IPS-18a (cell line): Measurements from ENCODE around the gene ZCCHC12.

Source experiments
- H3K27ac ChIP-seq: one replicate; pipeline ENCODE4 v1.5.1; 2013; ENCODE audit warnings: low read length
- H3K27me3 ChIP-seq: one replicate; pipeline ENCODE4 v1.6.1; 2013; ENCODE audit warnings: mild to moderate bottlenecking, low read length; ENCODE audit not compliant: control insufficient read depth, insufficient read depth
- H3K36me3 ChIP-seq: one replicate; pipeline ENCODE4 v1.6.1; 2013; ENCODE audit warnings: low read depth, low read length; ENCODE audit not compliant: control insufficient read depth
- H3K4me1 ChIP-seq: one replicate; pipeline ENCODE4 v1.6.1; 2013; ENCODE audit warnings: low read depth, low read length; ENCODE audit not compliant: control insufficient read depth
- H3K4me3 ChIP-seq: one replicate; pipeline ENCODE4 v1.5.1; 2013; ENCODE audit warnings: low read length
- H3K9ac ChIP-seq: one replicate; pipeline ENCODE4 v1.6.1; 2013; ENCODE audit warnings: mild to moderate bottlenecking, low read length, moderate library complexity
- H3K9me3 ChIP-seq: one replicate; pipeline ENCODE4 v1.6.1; 2013; ENCODE audit warnings: low read depth, low read length; ENCODE audit not compliant: control insufficient read depth

ZCCHC12 gene

GRCh38 chrX:118839334-118839958 lies 15.8 kb downstream of the ZCCHC12 start:
- peaks cover 13% of the 10 kb centered on the region for H3K9me3 ChIP-seq
- H3K9ac ChIP-seq = peak overlapping the region; percentile 63
- H3K27ac ChIP-seq = no peak overlapping the region
- H3K27me3 ChIP-seq = peaks cover 19% of the 10 kb centered on the region
- no peaks in the 10 kb centered on the region for H3K4me1 ChIP-seq
- peak overlapping the region; percentile 59 for H3K4me3 ChIP-seq
- H3K36me3 ChIP-seq = no peaks in the 10 kb centered on the region

GRCh38 chrX:118847676-118848075 lies 24.1 kb downstream of the ZCCHC12 start:
- Histone ChIP-seq H3K9ac (no peak overlapping the region), H3K36me3 (no peaks in the 10 kb centered on the region), H3K27me3 (no peaks in the 10 kb centered on the region), H3K27ac (no peak overlapping the region), H3K4me3 (no peak overlapping the region), H3K4me1 (no peaks in the 10 kb centered on the region), H3K9me3 (no peaks in the 10 kb centered on the region)

GRCh38 chrX:118853596-118853995 lies 30.0 kb downstream of the ZCCHC12 start:
- H3K27ac ChIP-seq = no peak overlapping the region
- H3K36me3 ChIP-seq = no peaks in the 10 kb centered on the region
- H3K4me3 ChIP-seq = no peak overlapping the region
- H3K9me3 ChIP-seq = peaks cover 12% of the 10 kb centered on the region
- H3K9ac ChIP-seq = no peak overlapping the region
- no peaks in the 10 kb centered on the region for H3K27me3 ChIP-seq
- no peaks in the 10 kb centered on the region for H3K4me1 ChIP-seq

GRCh38 chrX:118855681-118856310 lies 32.2 kb downstream of the ZCCHC12 start:
- Histone ChIP-seq H3K4me3 (no peak overlapping the region), H3K36me3 (no peaks in the 10 kb centered on the region), H3K9me3 (peaks cover 17% of the 10 kb centered on the region), H3K27ac (no peak overlapping the region), H3K9ac (no peak overlapping the region), H3K27me3 (no peaks in the 10 kb centered on the region), H3K4me1 (no peaks in the 10 kb centered on the region)

GRCh38 chrX:118857006-118857405 lies 33.4 kb downstream of the ZCCHC12 start:
- Histone ChIP-seq H3K4me1 (no peaks in the 10 kb centered on the region), H3K27me3 (no peaks in the 10 kb centered on the region), H3K9ac (no peak overlapping the region), H3K36me3 (no peaks in the 10 kb centered on the region), H3K4me3 (no peak overlapping the region), H3K9me3 (peaks cover 17% of the 10 kb centered on the region), H3K27ac (no peak overlapping the region)

GRCh38 chrX:118861338-118861737 lies 37.7 kb downstream of the ZCCHC12 start:
- Histone ChIP-seq H3K4me1 (no peaks in the 10 kb centered on the region), H3K36me3 (no peaks in the 10 kb centered on the region), H3K4me3 (no peak overlapping the region), H3K9ac (no peak overlapping the region), H3K27ac (no peak overlapping the region), H3K27me3 (no peaks in the 10 kb centered on the region), H3K9me3 (peaks cover 15% of the 10 kb centered on the region)

GRCh38 chrX:118862091-118862490 lies 38.5 kb downstream of the ZCCHC12 start:
- H3K9ac ChIP-seq = no peak overlapping the region

GRCh38 chrX:118862979-118863378 lies 39.4 kb downstream of the ZCCHC12 start:
- no peak overlapping the region for H3K9ac ChIP-seq
- H3K36me3 ChIP-seq = no peaks in the 10 kb centered on the region
- no peak overlapping the region for H3K27ac ChIP-seq
- no peak overlapping the region for H3K4me3 ChIP-seq
- H3K9me3 ChIP-seq = peaks cover 13% of the 10 kb centered on the region
- H3K4me1 ChIP-seq = no peaks in the 10 kb centered on the region
- H3K27me3 ChIP-seq = no peaks in the 10 kb centered on the region

More at GRCh38 chrX:118862091-118862490, 38.5 kb downstream of the ZCCHC12 start:
- H3K4me3 ChIP-seq = no peak overlapping the region
- H3K9me3 ChIP-seq = peaks cover 13% of the 10 kb centered on the region
- H3K36me3 ChIP-seq = no peaks in the 10 kb centered on the region
- H3K27ac ChIP-seq = no peak overlapping the region
- no peaks in the 10 kb centered on the region for H3K4me1 ChIP-seq
- no peaks in the 10 kb centered on the region for H3K27me3 ChIP-seq

GRCh38 chrX:118864063-118864635 lies 40.5 kb downstream of the ZCCHC12 start:
- H3K9me3 ChIP-seq = peaks cover 8% of the 10 kb centered on the region
- H3K36me3 ChIP-seq = no peaks in the 10 kb centered on the region
- H3K4me3 ChIP-seq = no peak overlapping the region
- no peak overlapping the region for H3K27ac ChIP-seq
- H3K4me1 ChIP-seq = no peaks in the 10 kb centered on the region
- no peak overlapping the region for H3K9ac ChIP-seq
- H3K27me3 ChIP-seq = no peaks in the 10 kb centered on the region

- no peaks in the 10 kb centered on the region for H3K36me3 ChIP-seq
- H3K27ac ChIP-seq = no peak overlapping the region
- H3K9ac ChIP-seq = no peak overlapping the region
- H3K4me3 ChIP-seq = no peak overlapping the region
- H3K4me1 ChIP-seq = no peaks in the 10 kb centered on the region
- no peaks in the 10 kb centered on the region for H3K27me3 ChIP-seq
- peaks cover 8% of the 10 kb centered on the region for H3K9me3 ChIP-seq
These were observed 41.6 kb downstream of the ZCCHC12 start for GRCh38 chrX:118865231-118865630.

- no peak overlapping the region for H3K27ac ChIP-seq
- H3K4me1 ChIP-seq = no peaks in the 10 kb centered on the region
- peaks cover 8% of the 10 kb centered on the region for H3K9me3 ChIP-seq
- H3K27me3 ChIP-seq = no peaks in the 10 kb centered on the region
- H3K9ac ChIP-seq = no peak overlapping the region
- H3K4me3 ChIP-seq = no peak overlapping the region
- no peaks in the 10 kb centered on the region for H3K36me3 ChIP-seq
These were observed 43.6 kb downstream of the ZCCHC12 start for GRCh38 chrX:118867251-118867650.

- Histone ChIP-seq H3K27ac (no peak overlapping the region), H3K9me3 (peaks cover 5% of the 10 kb centered on the region), H3K4me1 (no peaks in the 10 kb centered on the region), H3K4me3 (no peak overlapping the region), H3K9ac (no peak overlapping the region), H3K36me3 (no peaks in the 10 kb centered on the region), H3K27me3 (no peaks in the 10 kb centered on the region)
These were observed 48.5 kb downstream of the ZCCHC12 start for GRCh38 chrX:118872102-118872566.
